K562 (cell line): ENCODE data around the gene HLF. TPM values are rescaled to one million over a fixed set of nuclear protein-coding genes. Genes with fewer than 3 reads are reported as not detected.

Experiments
- ATAC-seq: fragments of 200-7000 bp; cut with Tn5 transposase; 3 replicates; pipeline ENCODE4 v1.9.1; 2020; ENCODE audit warnings: moderate library complexity
- BruUV-seq: library from RNA; stranded (reverse); fragments of 400-500 nt; replicated peaks from 2 replicates; lab custom pipeline; 2021; lab: Mats Ljungman, UMichigan
- CTCF ChIA-PET: fragments of 300-600 bp; formaldehyde crosslinking; extraction: SDS; loops from one replicate; lab custom pipeline; 2021; ENCODE audit warnings: low intra/inter-chr PET ratio; lab: Yijun Ruan, JAX
- POLR2A ChIA-PET: fragments of 300-600, 350-650 bp; sonication (Branson Sonifier 250); formaldehyde crosslinking; extraction: SDS; loops from one replicate; lab custom pipeline; 2021; ENCODE audit warnings: antibody characterized with exemption, inconsistent platforms; lab: Yijun Ruan, JAX
- DNase-seq, 4 experiments: peaks; one replicate each; pipeline versions ENCODE4 v3.0.0 to v3.0.0-alpha.2; 2011 to 2018; ENCODE audit warnings: low spot score in 3 of 4, mixed read lengths in 3 of 4; ENCODE audit errors: extremely low read depth in 1 of 4
- FAIRE-seq: peaks from 2 replicates; lab custom pipeline; 2011; peaks lifted over from hg19 to GRCh38; lab: Jason Lieb, UNC
- H2AFZ ChIP-seq: 2 replicates; pipeline ENCODE4 v1.6.0; 2011; ENCODE audit warnings: low read depth, low read length, control low read depth, inconsistent platforms
- H3K27ac ChIP-seq: fragments of 200-600 bp; 3 replicates; pipeline ENCODE4 v1.8.0; 2011; ENCODE audit warnings: low read depth, mild to moderate bottlenecking, control low read depth, inconsistent platforms, low read length, moderate library complexity, mixed read lengths; ENCODE audit errors: extremely low read depth
- H3K27me3 ChIP-seq, 2 experiments: fragments of 300-600 bp in 1 of 2; 2 replicates in 1 of 2; 3 replicates in 1 of 2; pipeline versions ENCODE4 v1.6.0 to v1.8.0; 2011; ENCODE audit warnings: inconsistent platforms in 2 of 2, low read length in 2 of 2, mild to moderate bottlenecking in 1 of 2, mixed read lengths in 1 of 2, moderate library complexity in 1 of 2; ENCODE audit not compliant: control insufficient read depth in 2 of 2, insufficient read depth in 2 of 2
- H3K36me3 ChIP-seq: fragments of 300-600 bp; 3 replicates; pipeline ENCODE4 v1.8.0; 2011; ENCODE audit warnings: mild to moderate bottlenecking, low read length, inconsistent platforms; ENCODE audit not compliant: control insufficient read depth, insufficient read depth
- H3K4me1 ChIP-seq, 2 experiments: fragments of 200-600 bp in 1 of 2; replicated peaks in 1 of 2; 2 replicates in 1 of 2; 3 replicates in 1 of 2; pipeline versions ENCODE4 v1.5.1 to v1.8.0; 2011; ENCODE audit warnings: inconsistent platforms in 2 of 2, low read length in 2 of 2, mild to moderate bottlenecking in 1 of 2, mixed read lengths in 1 of 2, moderate library complexity in 1 of 2; ENCODE audit not compliant: control insufficient read depth in 2 of 2, insufficient read depth in 2 of 2
- H3K4me2 ChIP-seq: 2 replicates; pipeline ENCODE4 v1.6.1; 2011; ENCODE audit warnings: low read length, control low read depth, inconsistent platforms, mixed read lengths; ENCODE audit not compliant: insufficient read depth
- H3K4me3 ChIP-seq: fragments of 200-600 bp; sonication (generic), shearing (Covaris generic); 2 replicates; pipeline ENCODE4 v1.5.1; 2016; ENCODE audit warnings: control low read depth, inconsistent platforms
- H3K79me2 ChIP-seq: fragments of 200-600 bp; 3 replicates; pipeline ENCODE4 v1.8.0; 2011; ENCODE audit warnings: low read length, inconsistent platforms; ENCODE audit not compliant: control insufficient read depth, insufficient read depth
- H3K9ac ChIP-seq, 2 experiments: 2 replicates each; pipeline versions ENCODE4 v1.6.0 to v1.6.1; 2011; ENCODE audit warnings: low read depth in 2 of 2, low read length in 2 of 2, control low read depth in 1 of 2, inconsistent platforms in 1 of 2, mild to moderate bottlenecking in 1 of 2, mixed read lengths in 1 of 2; ENCODE audit not compliant: insufficient read depth in 1 of 2
- H3K9me1 ChIP-seq: one replicate; pipeline ENCODE4 v1.6.0; 2011; ENCODE audit warnings: inconsistent platforms, mild to moderate bottlenecking, low read length, moderate library complexity; ENCODE audit not compliant: control insufficient read depth, insufficient read depth
- H3K9me3 ChIP-seq: replicated peaks from 2 replicates; pipeline ENCODE4 v1.5.1; 2011; ENCODE audit warnings: low read depth, low read length, inconsistent platforms; ENCODE audit not compliant: control insufficient read depth, insufficient read depth
- H4K20me1 ChIP-seq: replicated peaks from 2 replicates; pipeline ENCODE4 v1.6.1; 2011; ENCODE audit warnings: low read length, inconsistent platforms, mixed read lengths; ENCODE audit not compliant: control insufficient read depth, insufficient read depth
- CBFA2T2 ChIP-seq: fragments of 450-650 bp; conservative IDR thresholded peaks from 2 replicates; pipeline ENCODE4 v1.6.1; 2017; ENCODE audit warnings: mild to moderate bottlenecking
- CBX8 ChIP-seq: fragments of 200-600 bp; sonication (generic); IDR thresholded peaks from 2 replicates; pipeline ENCODE4 v1.6.1; 2012; ENCODE audit warnings: borderline replicate concordance, mixed run types, low read depth, mild to moderate bottlenecking, moderate library complexity, mixed read lengths, low read length, control low read depth, inconsistent platforms; ENCODE audit not compliant: poor library complexity, severe bottlenecking; ENCODE audit errors: extremely low read depth
- CHAMP1 ChIP-seq: fragments of 450-650 bp; IDR thresholded peaks from 2 replicates; pipeline ENCODE4 v1.6.1; 2016; ENCODE audit warnings: mild to moderate bottlenecking
- E2F5 ChIP-seq: sonication (generic); formaldehyde crosslinking; IDR thresholded peaks from 2 replicates; pipeline ENCODE4 v1.8.0; 2022; ENCODE audit warnings: mild to moderate bottlenecking, missing genetic modification reagents
- HDGF ChIP-seq: fragments of 450-650 bp; IDR thresholded peaks from 2 replicates; pipeline ENCODE4 v1.6.1; 2016
- SRSF9 ChIP-seq: fragments of 200-400 bp; formaldehyde crosslinking; IDR thresholded peaks from 2 replicates; pipeline ENCODE4 v1.6.1; 2017; ENCODE audit warnings: low read depth, low read length, borderline replicate concordance
- YY1 ChIP-seq, 3 experiments: IDR thresholded peaks; 2 replicates each; pipeline ENCODE4 v1.6.1; 2011; ENCODE audit warnings: low read length in 2 of 3, mild to moderate bottlenecking in 2 of 3, moderate library complexity in 2 of 3, borderline replicate concordance in 1 of 3, control low read depth in 1 of 3, low read depth in 1 of 3; ENCODE audit not compliant: insufficient read depth in 3 of 3, insufficient replicate concordance in 2 of 3, control insufficient read depth in 1 of 3, insufficient read length in 1 of 3; ENCODE audit errors: extremely low read depth in 1 of 3
- ZNF316 ChIP-seq: fragments of 450-650 bp; IDR thresholded peaks from 2 replicates; pipeline ENCODE4 v1.6.1; 2016
- ZNF655 ChIP-seq: fragments of 250-450 bp; sonication (Bioruptor Pico); IDR thresholded peaks from 2 replicates; pipeline ENCODE4 v1.5.0; 2021
- WGBS: fragments of 100-300 bp; shearing (Covaris generic); methylation state at CpG from one replicate; pipeline ENCODE4 v1.1.6; 2016; ENCODE audit warnings: low coverage, mixed read lengths; ENCODE audit not compliant: insufficient coverage; ENCODE audit errors: missing lambda C conversion rate; 5-methylcytosine and 5-hydroxymethylcytosine counted together
- in situ Hi-C: fragments of 300-500 bp; cut with MboI; formaldehyde crosslinking; loops from 4 replicates; pipeline ENCODE4 v1.15.0; 2018; ENCODE audit warnings: inconsistent platforms, mixed read lengths
- intact Hi-C: fragments of 100-400 bp; cut with micrococcal nuclease; formaldehyde crosslinking; loops from 2 replicates; pipeline ENCODE4 v1.14.2; 2022
- polyA plus RNA-seq, 8 experiments: library from polyadenylated mRNA; depleted of rRNA in 4 of 8; stranded (reverse) in 5 of 8; unstranded in 3 of 8; fragments of >200 nt; fragmentation: Nextera tagmentation in 2 of 8; fragmentation: Illumina TruSeq in 1 of 8; extraction: Ambion mirVana in 2 of 8; extraction: Trizol in 1 of 8; gene quantifications; 2 replicates each; pipeline versions ENCODE4 v1.2.1 to v1.2.3, GENCODE V29; 2011 to 2014; ENCODE audit warnings: inconsistent platforms in 1 of 8, missing spikeins in 1 of 8
- total RNA-seq, 7 experiments: library from RNA; depleted of rRNA in 6 of 7; stranded (reverse); fragments of >200 nt in 6 of 7; fragmentation: Illumina TruSeq in 2 of 7; extraction: Trizol in 2 of 7; gene quantifications; 2 replicates each; pipeline versions ENCODE4 v1.2.1 to v1.2.3, GENCODE V29; 2011 to 2021; ENCODE audit warnings: low replicate concordance in 1 of 7
- TF ChIP-seq, protein P1 (sequence below): sonication (generic); formaldehyde crosslinking; IDR thresholded peaks from 2 replicates; pipeline ENCODE4 v1.8.0; 2022; ENCODE audit warnings: mild to moderate bottlenecking, missing genetic modification reagents

The HLF gene
- total and polyA plus RNA-seq, 9 of the 15 experiments (the other 6 are each of a cell fraction or from before 2014, with no cell fraction given): 0.03 to 0.24 (median 0.09) TPM

DNA sequence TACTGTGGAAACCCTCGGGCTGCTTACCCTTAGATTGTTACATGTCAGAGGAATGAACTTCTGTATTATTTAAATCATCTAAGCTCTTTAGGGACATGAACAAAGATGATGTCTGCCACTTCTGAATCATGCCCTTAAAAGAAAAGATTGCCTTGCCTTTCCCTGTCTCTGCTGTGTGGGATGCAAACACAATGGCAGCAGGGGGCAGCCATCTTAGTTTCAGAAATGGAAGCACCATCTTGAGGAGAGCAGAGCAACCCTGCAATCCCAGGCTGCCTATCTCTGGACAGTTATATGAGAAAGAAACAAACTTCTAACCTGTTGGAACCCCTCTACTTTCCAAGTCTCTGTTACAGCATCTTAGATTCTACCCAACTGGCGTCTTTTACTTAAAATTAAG, 16.7 kb upstream of the HLF start:
- H3K27ac ChIP-seq: no peak overlapping the region
- no peaks in the 10 kb centered on the region for H4K20me1 ChIP-seq
- no peaks in the 10 kb centered on the region for H3K79me2 ChIP-seq
- no peaks in the 10 kb centered on the region for H3K9me1 ChIP-seq
- CTCF ChIA-PET: no interaction called here
- POLR2A ChIA-PET: no interaction called here
- FAIRE-seq: no peak
- H2AFZ ChIP-seq: no peak overlapping the region
- no peak for TF ChIP-seq CBX8
- no peak for TF ChIP-seq E2F5 (CRISPR knock-in tag)
- TF ChIP-seq YY1 (IDR thresholded peaks at IDR 0.05; ENCODE audit: borderline replicate concordance in 1 of 3, control insufficient read depth in 1 of 3, extremely low read depth in 1 of 3, insufficient read depth in 3 of 3, insufficient read length in 1 of 3, insufficient replicate concordance in 2 of 3, low read depth in 1 of 3, low read length in 2 of 3): peak in 1 of 3 experiments; percentile 63
- no peaks in the 10 kb centered on the region for H3K4me1 ChIP-seq
- no peaks in the 10 kb centered on the region for H3K36me3 ChIP-seq
- intact Hi-C loops (no loop called here), in situ Hi-C loops (no loop called here)
- BruUV-seq: no TSS peak
- no peak overlapping the region for H3K9ac ChIP-seq
- H3K27me3 ChIP-seq: no peaks in the 10 kb centered on the region; a peak in 1 of 5 replicates
- H3K4me3 ChIP-seq: no peak overlapping the region
- no peak for DNase-seq
- no peak for ATAC-seq
- H3K9me3 ChIP-seq: peaks cover 2% of the 10 kb centered on the region
- H3K4me2 ChIP-seq: no peak overlapping the region
- WGBS: 4% methylated on average over 2 of the region's 2 CpGs

GRCh38 chr17:55249861-55250260, 14.9 kb upstream of the HLF start:
- Histone ChIP-seq H2AFZ (no peak overlapping the region), H3K4me1 (no peaks in the 10 kb centered on the region; a peak in 1 of 5 replicates), H3K9me3 (peaks cover 2% of the 10 kb centered on the region), H3K9ac (no peak overlapping the region), H3K27ac (no peak overlapping the region), H3K27me3 (no peaks in the 10 kb centered on the region), H3K79me2 (no peaks in the 10 kb centered on the region), H3K4me3 (no peak overlapping the region), H3K36me3 (no peaks in the 10 kb centered on the region), H3K9me1 (no peaks in the 10 kb centered on the region), H3K4me2 (no peak overlapping the region), H4K20me1 (no peaks in the 10 kb centered on the region)
- no TSS peak for BruUV-seq
- intact Hi-C loops: no loop called here
- no peak for FAIRE-seq
- ATAC-seq: no peak
- WGBS: 50% methylated on average over 7 of the region's 7 CpGs
- in situ Hi-C loops: no loop called here
- peak in 1 of 4 experiments; percentile 24 for DNase-seq
- ChIA-PET POLR2A (interaction anchor here (0.9 kb wide), 1 partner anchor 12 kb away, joined by 3 read pairs; no protein-coding TSS in a partner anchor), CTCF (no interaction called here)
- no peak for TF ChIP-seq CHAMP1
- TF ChIP-seq, protein P1, sequence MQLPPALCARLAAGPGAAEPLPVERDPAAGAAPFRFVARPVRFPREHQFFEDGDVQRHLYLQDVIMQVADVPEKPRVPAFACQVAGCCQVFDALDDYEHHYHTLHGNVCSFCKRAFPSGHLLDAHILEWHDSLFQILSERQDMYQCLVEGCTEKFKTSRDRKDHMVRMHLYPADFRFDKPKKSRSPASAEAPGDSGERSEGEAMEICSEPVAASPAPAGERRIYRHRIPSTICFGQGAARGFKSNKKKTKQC: no peak
- TF ChIP-seq HDGF: no peak
- TF ChIP-seq CBFA2T2: 0 out of 2 replicates have a peak, but pooled peaks have one; percentile 7
- no peak for TF ChIP-seq ZNF655 (CRISPR knock-in tag)
- TF ChIP-seq SRSF9: no peak
- peak; percentile 57 for TF ChIP-seq ZNF316
